T-helper 17 cell (primary cell): ENCODE measurements around the gene IFT122. TPM values are rescaled to one million over a fixed set of nuclear protein-coding genes. Genes with fewer than 3 reads are reported as not detected.

Source experiments
- ATAC-seq: fragments of 150-1000 bp; cut with Tn5 transposase; 2 replicates; pipeline ENCODE4 v1.10.0; 2021; ENCODE audit warnings: mild to moderate bottlenecking, moderate library complexity
- DNase-seq, 3 donors: peaks; one replicate each; pipeline versions ENCODE4 v3.0.0 to v3.0.0-alpha.2; 2020 to 2021
- H3K9me3 ChIP-seq: one replicate; pipeline ENCODE4 v1.7.0; 2013; ENCODE audit warnings: low read length, mild to moderate bottlenecking; ENCODE audit not compliant: control insufficient read depth, poor library complexity, severe bottlenecking
- H3K27ac Mint-ChIP-seq: one replicate; pipeline ENCODE4 v1.8.0; 2022; ENCODE audit warnings: mild to moderate bottlenecking, moderate library complexity, mixed read lengths
- H3K27me3 Mint-ChIP-seq: one replicate; pipeline ENCODE4 v1.8.0; 2022; ENCODE audit warnings: mixed read lengths
- H3K36me3 Mint-ChIP-seq: one replicate; pipeline ENCODE4 v1.8.0; 2022; ENCODE audit warnings: low read depth, mixed read lengths
- H3K4me1 Mint-ChIP-seq: one replicate; pipeline ENCODE4 v1.8.0; 2022; ENCODE audit warnings: mild to moderate bottlenecking, mixed read lengths
- H3K4me3 Mint-ChIP-seq: one replicate; pipeline ENCODE4 v1.8.0; 2022; ENCODE audit warnings: mild to moderate bottlenecking, moderate library complexity, mixed read lengths
- total RNA-seq, 4 donors: library from RNA in 2 of 4; stranded (reverse) in 2 of 4; gene quantifications; one replicate each; pipeline ENCODE4 v1.2.3 and lab custom pipeline; 2022 to 2026

IFT122 gene
- total RNA-seq, 2 donors from 2014 or later = 20.1 to 22.8 TPM

GRCh38 chr3:129555616-129556357 is 115.8 kb downstream of the IFT122 start:
- Mint-ChIP-seq H3K27me3 (peaks cover 5% of the 10 kb centered on the region), H3K4me1 (peaks cover 22% of the 10 kb centered on the region), H3K27ac (no peak overlapping the region), H3K4me3 (no peak overlapping the region), H3K36me3 (peaks cover 3% of the 10 kb centered on the region)
- H3K9me3 ChIP-seq = no peaks in the 10 kb centered on the region
- ATAC-seq = no peak
- no peak for DNase-seq

GRCh38 chr3:129556358-129556695 is 116.3 kb downstream of the IFT122 start:
- ATAC-seq = no peak
- H3K4me1 Mint-ChIP-seq = peaks cover 23% of the 10 kb centered on the region
- peaks cover 5% of the 10 kb centered on the region for H3K27me3 Mint-ChIP-seq

GRCh38 chr3:129556890-129557547 is 117.0 kb downstream of the IFT122 start:
- H3K4me3 Mint-ChIP-seq = no peak overlapping the region
- no peaks in the 10 kb centered on the region for H3K9me3 ChIP-seq
- H3K27ac Mint-ChIP-seq = no peak overlapping the region
- ATAC-seq = no peak
- peaks cover 5% of the 10 kb centered on the region for H3K27me3 Mint-ChIP-seq
- no peak for DNase-seq
- peaks cover 23% of the 10 kb centered on the region for H3K4me1 Mint-ChIP-seq
- peaks cover 4% of the 10 kb centered on the region for H3K36me3 Mint-ChIP-seq

More at GRCh38 chr3:129556358-129556695, 116.3 kb downstream of the IFT122 start:
- H3K36me3 Mint-ChIP-seq = peaks cover 4% of the 10 kb centered on the region
- H3K4me3 Mint-ChIP-seq = no peak overlapping the region
- no peaks in the 10 kb centered on the region for H3K9me3 ChIP-seq
- H3K27ac Mint-ChIP-seq = no peak overlapping the region
- DNase-seq = no peak

GRCh38 chr3:129557548-129557894 is 117.5 kb downstream of the IFT122 start:
- peaks cover 3% of the 10 kb centered on the region for H3K27me3 Mint-ChIP-seq
- no peaks in the 10 kb centered on the region for H3K9me3 ChIP-seq
- no peak overlapping the region for H3K4me3 Mint-ChIP-seq
- peaks cover 22% of the 10 kb centered on the region for H3K4me1 Mint-ChIP-seq
- H3K27ac Mint-ChIP-seq = peak overlapping the region; percentile 82
- ATAC-seq (no peak), DNase-seq (no peak)
- H3K36me3 Mint-ChIP-seq = peaks cover 4% of the 10 kb centered on the region

GRCh38 chr3:129558081-129558771 is 118.2 kb downstream of the IFT122 start:
- Mint-ChIP-seq H3K4me3 (no peak overlapping the region), H3K27me3 (no peaks in the 10 kb centered on the region), H3K36me3 (peaks cover 4% of the 10 kb centered on the region), H3K27ac (peak overlapping the region; percentile 82), H3K4me1 (peaks cover 17% of the 10 kb centered on the region)
- H3K9me3 ChIP-seq = no peaks in the 10 kb centered on the region
- DNase-seq (no peak), ATAC-seq (no peak)

GRCh38 chr3:129558772-129559564 is 118.9 kb downstream of the IFT122 start:
- Mint-ChIP-seq H3K4me1 (peaks cover 12% of the 10 kb centered on the region), H3K27me3 (no peaks in the 10 kb centered on the region), H3K27ac (no peak overlapping the region), H3K36me3 (peaks cover 4% of the 10 kb centered on the region), H3K4me3 (no peak overlapping the region)
- no peaks in the 10 kb centered on the region for H3K9me3 ChIP-seq
- no peak for DNase-seq
- ATAC-seq = no peak

- H3K4me1 Mint-ChIP-seq = peaks cover 8% of the 10 kb centered on the region
- H3K9me3 ChIP-seq = no peaks in the 10 kb centered on the region
- no peak for DNase-seq
- no peak overlapping the region for H3K4me3 Mint-ChIP-seq
- H3K27ac Mint-ChIP-seq = no peak overlapping the region
- no peak for ATAC-seq
- peaks cover 4% of the 10 kb centered on the region for H3K36me3 Mint-ChIP-seq
- H3K27me3 Mint-ChIP-seq = no peaks in the 10 kb centered on the region
These were observed 119.6 kb downstream of the IFT122 start for GRCh38 chr3:129559565-129560079.

GRCh38 chr3:129560269-129560787 is 120.3 kb downstream of the IFT122 start:
- Mint-ChIP-seq H3K36me3 (peaks cover 4% of the 10 kb centered on the region), H3K27me3 (no peaks in the 10 kb centered on the region), H3K27ac (no peak overlapping the region), H3K4me1 (peaks cover 8% of the 10 kb centered on the region), H3K4me3 (no peak overlapping the region)
- no peak for ATAC-seq
- DNase-seq = no peak
- no peaks in the 10 kb centered on the region for H3K9me3 ChIP-seq

GRCh38 chr3:129560911-129561594 is 121.0 kb downstream of the IFT122 start:
- ATAC-seq = no peak
- Mint-ChIP-seq H3K36me3 (peaks cover 4% of the 10 kb centered on the region), H3K27me3 (no peaks in the 10 kb centered on the region), H3K4me3 (no peak overlapping the region), H3K27ac (no peak overlapping the region), H3K4me1 (peaks cover 8% of the 10 kb centered on the region)
- no peaks in the 10 kb centered on the region for H3K9me3 ChIP-seq
- DNase-seq = no peak

GRCh38 chr3:129561619-129562248 is 121.7 kb downstream of the IFT122 start:
- no peaks in the 10 kb centered on the region for H3K9me3 ChIP-seq
- no peaks in the 10 kb centered on the region for H3K27me3 Mint-ChIP-seq
- no peak overlapping the region for H3K4me3 Mint-ChIP-seq
- peaks cover 8% of the 10 kb centered on the region for H3K4me1 Mint-ChIP-seq
- H3K27ac Mint-ChIP-seq = no peak overlapping the region
- H3K36me3 Mint-ChIP-seq = peaks cover 5% of the 10 kb centered on the region
- DNase-seq (no peak), ATAC-seq (no peak)

GRCh38 chr3:129562803-129563202 is 122.8 kb downstream of the IFT122 start:
- Mint-ChIP-seq H3K4me3 (no peak overlapping the region), H3K36me3 (peaks cover 7% of the 10 kb centered on the region), H3K4me1 (peaks cover 8% of the 10 kb centered on the region), H3K27ac (no peak overlapping the region), H3K27me3 (no peaks in the 10 kb centered on the region)
- ATAC-seq = no peak
- DNase-seq = no peak
- H3K9me3 ChIP-seq = no peaks in the 10 kb centered on the region

- DNase-seq (no peak), ATAC-seq (no peak)
- H3K4me3 Mint-ChIP-seq = no peak overlapping the region
- H3K9me3 ChIP-seq = no peaks in the 10 kb centered on the region
- H3K36me3 Mint-ChIP-seq = peaks cover 7% of the 10 kb centered on the region
- no peak overlapping the region for H3K27ac Mint-ChIP-seq
- no peaks in the 10 kb centered on the region for H3K27me3 Mint-ChIP-seq
- peaks cover 6% of the 10 kb centered on the region for H3K4me1 Mint-ChIP-seq
These were observed 123.3 kb downstream of the IFT122 start for GRCh38 chr3:129563332-129563731.
